Pancreas (tissue), 10 donors: ENCODE measurements around the gene CDH20. TPM values are rescaled to one million over a fixed set of nuclear protein-coding genes. Genes with fewer than 3 reads are reported as not detected.

Source experiments
- ATAC-seq, 4 donors: fragments of 200-7000 bp; cut with Tn5 transposase; one replicate each; pipeline versions ENCODE4 v1.8.0 to v1.9.1; 2020; ENCODE audit warnings: mild to moderate bottlenecking in 4 of 4, moderate library complexity in 4 of 4
- DNase-seq, 6 donors: peaks; one replicate each; pipeline ENCODE4 v3.0.0-alpha.2; 2020
- FAIRE-seq: peaks from 2 replicates; lab custom pipeline; 2012; peaks lifted over from hg19 to GRCh38; lab: Jason Lieb, UNC
- H3K27ac ChIP-seq, 4 donors: fragments of 200-600 bp; sonication (generic); 1 replicate in 3 of 4; 2 replicates in 1 of 4; pipeline versions ENCODE4 v1.5.0 to v1.8.0; 2020
- H3K27me3 ChIP-seq, 4 donors: fragments of 200-600 bp; one replicate each; pipeline ENCODE4 v1.8.0; 2021
- H3K36me3 ChIP-seq, 3 donors: fragments of 200-600 bp; sonication (generic) in 1 of 3; one replicate each; pipeline versions ENCODE4 v1.5.0 to v1.8.0; 2020 to 2021
- H3K4me1 ChIP-seq, 3 donors: fragments of 200-600 bp; one replicate each; pipeline ENCODE4 v1.8.0; 2021
- H3K4me3 ChIP-seq, 4 donors: fragments of 200-600 bp; sonication (generic) in 2 of 4; one replicate each; pipeline versions ENCODE4 v1.5.0 to v1.8.0; 2020 to 2021
- H3K9me3 ChIP-seq, 4 donors: fragments of 200-600 bp; one replicate each; pipeline ENCODE4 v1.8.0; 2021
- CTCF ChIP-seq, 4 donors: fragments of 200-600 bp; sonication (generic) in 3 of 4; IDR thresholded peaks; one replicate each; pipeline versions ENCODE4 v1.5.0 to v1.8.0; 2021; ENCODE audit warnings: antibody characterized with exemption in 4 of 4
- WGBS, 2 donors: extraction: QIAGEN DNeasy Blood & Tissue Kit; methylation state at CpG; one replicate each; pipeline ENCODE4 v1.1.7; 2013; 5-methylcytosine and 5-hydroxymethylcytosine counted together
- intact Hi-C, 3 donors: fragments of 100-400 bp; cut with DNase I; formaldehyde crosslinking; loops; one replicate each; pipeline versions ENCODE4 v1.11.1 to v1.14.2; 2022
- polyA plus RNA-seq, 2 donors: library from polyadenylated mRNA; stranded (reverse); fragments of 200-250 nt; gene quantifications; one replicate each; pipeline ENCODE4 v1.2.3, GENCODE V29; 2013
- total RNA-seq, 6 donors: library from RNA; stranded (reverse); fragmentation: NEBNext Ultra II Directional in 4 of 6; extraction: Animal tissue kit (Norgen Biotek cat#: 25700) in 4 of 6; gene quantifications; one replicate each; pipeline versions ENCODE4 v1.2.1 to v1.2.4, GENCODE V29; 2021 to 2023
- donor health status: healthy with polysubstance abuse.
- donor health status: DM: no; HTN: no; CAD: no; lungs with moderate emphysema.
- donor health status: DM: no; HTN: no; CAD: no.
- donor health status: control.
- donor health status: control.
- donor health status: Bipolar disorder and iron deficiency.
- donor health status: DM: yes; HTN: yes; CAD: no.
- donor health status: DM: no; HTN: no; CAD: no.
- donor health status: DM: no; HTN: no; CAD: no.
- donor health status: DM: yes; HTN: yes; CAD: no.

The CDH20 gene
- total and polyA plus RNA-seq, 8 donors, result 0.02 to 0.17 TPM; not detected in 6

DNA sequence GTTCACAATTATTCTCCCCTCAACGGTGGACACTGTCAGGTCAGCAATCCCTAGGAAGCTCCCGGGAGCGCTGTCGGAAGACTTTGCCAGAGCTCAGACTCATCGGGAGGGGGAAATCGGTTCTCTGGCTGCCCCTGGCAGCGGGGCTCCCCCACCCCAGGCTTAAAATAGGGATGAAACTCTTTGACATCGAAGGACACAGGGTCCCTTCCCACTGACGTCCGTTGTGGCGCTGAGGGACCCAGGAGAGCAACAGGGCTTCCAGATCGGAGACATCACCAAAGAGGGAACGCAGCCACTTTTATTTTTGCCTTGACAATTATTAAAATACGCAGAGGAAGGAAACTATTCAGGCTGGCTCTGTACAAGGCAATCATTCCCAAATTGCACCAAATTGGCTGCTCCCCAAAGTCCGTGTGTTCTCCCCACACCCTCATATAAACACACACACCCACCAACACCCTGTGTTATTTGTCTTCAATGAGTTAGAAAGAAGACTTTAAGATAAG lies 249.0 kb downstream of the CDH20 start:
- no peak for FAIRE-seq
- no peak overlapping the region for H3K27ac ChIP-seq
- intact Hi-C loops, result loop anchor here in 1 of 3 donors (10.0 kb wide), 1 partner anchor 313 kb away; the partner anchor contains the start of gene RNF152

DNA sequence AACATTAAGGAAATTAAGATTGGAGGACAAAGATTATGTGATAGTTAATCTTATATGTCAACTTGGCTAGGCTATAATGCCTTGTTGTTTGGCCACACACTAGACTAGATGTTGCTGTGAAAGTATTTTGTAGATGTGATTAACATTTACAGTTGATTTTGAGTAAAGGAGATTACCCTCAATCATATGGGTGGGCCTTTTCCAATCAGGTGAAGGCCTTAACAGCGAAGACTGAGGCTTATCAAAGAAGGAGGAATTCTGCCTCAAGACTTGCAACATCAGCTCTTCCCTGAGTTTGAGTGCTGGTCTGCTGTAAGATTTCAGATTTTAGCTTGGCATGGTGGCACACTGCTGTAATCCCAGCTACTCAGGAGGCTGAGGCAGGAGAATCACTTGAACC lies 250.3 kb downstream of the CDH20 start:
- WGBS, 2 donors, result 94 to 98% methylated on average over 1 of the region's 1 CpG
- no peak overlapping the region for H3K4me3 ChIP-seq
- H3K27me3 ChIP-seq, result no peaks in the 10 kb centered on the region
- FAIRE-seq (no peak), ATAC-seq (no peak), DNase-seq (no peak)
- H3K4me1 ChIP-seq, result peaks cover 3% of the 10 kb centered on the region in 3 donors
- no peak overlapping the region for H3K27ac ChIP-seq
- H3K9me3 ChIP-seq, result no peaks in the 10 kb centered on the region
- no peak for TF ChIP-seq CTCF (IDR thresholded peaks at IDR 0.05)
- H3K36me3 ChIP-seq, result no peaks in the 10 kb centered on the region
- intact Hi-C loops, result loop anchor here in 1 of 3 donors (10.0 kb wide), 1 partner anchor 311 kb away; the partner anchor contains the start of gene RNF152

More for the DNA sequence above, 249.0 kb downstream of the CDH20 start:
- Histone ChIP-seq H3K4me3 (peak overlapping the region in 2 of 4 donors; percentile 21 to 40), H3K9me3 (no peaks in the 10 kb centered on the region), H3K27me3 (no peaks in the 10 kb centered on the region), H3K4me1 (peaks cover 3% of the 10 kb centered on the region in 3 donors), H3K36me3 (no peaks in the 10 kb centered on the region)
- DNase-seq (no peak), ATAC-seq (peak; percentile 10 to 73 (median 68))
- 27 to 28% methylated on average over 15 of the region's 15 CpGs for WGBS, 2 donors
- no peak for TF ChIP-seq CTCF (IDR thresholded peaks at IDR 0.05)

GRCh38 chr18:61587865-61588264 lies 254.6 kb downstream of the CDH20 start:
- no peaks in the 10 kb centered on the region for H3K36me3 ChIP-seq
- no peak for FAIRE-seq
- DNase-seq, result no peak
- TF ChIP-seq CTCF (IDR thresholded peaks at IDR 0.05), result no peak
- 65 to 69% methylated on average over 2 of the region's 2 CpGs for WGBS, 2 donors
- peaks cover 0 to 3% (median 3%) of the 10 kb centered on the region in 3 donors for H3K4me1 ChIP-seq
- no peaks in the 10 kb centered on the region for H3K27me3 ChIP-seq
- H3K27ac ChIP-seq, result no peak overlapping the region
- intact Hi-C loops, result loop anchor here in 1 of 3 donors (10.0 kb wide), 1 partner anchor 307 kb away; the partner anchor contains the start of gene RNF152
- no peaks in the 10 kb centered on the region for H3K9me3 ChIP-seq
- no peak overlapping the region for H3K4me3 ChIP-seq
- no peak for ATAC-seq

DNA sequence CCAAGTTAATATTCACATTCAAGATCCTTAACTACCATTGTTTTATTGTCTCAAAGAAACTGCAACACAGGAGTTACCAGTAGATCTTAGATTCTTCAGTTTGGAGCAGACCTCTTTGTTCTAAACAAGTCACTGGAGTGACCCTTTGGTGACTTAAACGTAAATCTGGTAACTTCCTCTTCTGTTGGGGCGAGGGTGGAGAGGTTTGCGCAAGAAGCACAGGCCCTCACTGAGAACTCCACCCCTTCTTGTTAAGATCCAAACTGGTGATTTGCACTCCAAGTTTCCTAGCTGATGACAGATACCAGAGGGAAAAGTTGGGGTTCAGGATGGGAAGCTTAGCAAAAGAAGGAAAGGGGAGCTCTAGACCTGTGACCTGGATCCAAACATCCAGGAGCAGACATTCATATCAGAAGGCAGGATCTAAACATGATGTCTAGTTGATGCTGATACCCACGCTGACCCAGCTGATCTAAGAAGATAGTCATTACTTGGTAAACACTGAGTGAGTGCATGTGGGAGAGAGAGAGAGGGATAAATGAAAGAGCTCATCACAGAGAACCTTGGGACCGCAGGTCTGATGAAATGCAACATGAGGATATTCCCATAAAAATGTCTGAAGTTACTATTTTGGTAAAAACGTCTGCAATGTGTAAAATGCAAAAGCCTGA lies 256.0 kb downstream of the CDH20 start:
- 75 to 87% methylated on average over 6 of the region's 6 CpGs for WGBS, 2 donors
- no peak for TF ChIP-seq CTCF (IDR thresholded peaks at IDR 0.05)
- no peaks in the 10 kb centered on the region for H3K9me3 ChIP-seq
- H3K4me1 ChIP-seq, result peaks cover 0 to 3% (median 3%) of the 10 kb centered on the region in 3 donors
- H3K27ac ChIP-seq, result no peak overlapping the region
- intact Hi-C loops, result loop anchor here in 1 of 3 donors (10.0 kb wide), 1 partner anchor 306 kb away; the partner anchor contains the start of gene RNF152
- no peak for ATAC-seq
- no peak for DNase-seq
- no peak overlapping the region for H3K4me3 ChIP-seq
- H3K27me3 ChIP-seq, result no peaks in the 10 kb centered on the region
- no peaks in the 10 kb centered on the region for H3K36me3 ChIP-seq
- no peak for FAIRE-seq

DNA sequence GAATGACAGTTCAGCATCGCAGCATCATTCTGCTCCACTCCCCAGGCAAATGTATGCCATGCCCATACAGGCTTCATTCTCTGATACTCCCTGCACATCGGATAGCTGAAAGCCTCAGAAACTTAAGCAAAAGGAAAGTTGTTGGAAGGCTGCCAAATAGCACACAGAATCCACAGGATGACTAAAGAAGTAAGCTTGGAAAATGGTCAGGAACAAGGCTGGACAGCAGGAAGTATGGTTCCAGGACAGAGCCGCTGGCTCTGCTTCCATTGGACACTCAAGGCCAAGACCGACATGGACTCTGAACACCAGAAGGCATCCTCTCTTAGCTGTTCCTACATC lies 256.5 kb downstream of the CDH20 start:
- ATAC-seq (no peak), FAIRE-seq (no peak), DNase-seq (no peak)
- Histone ChIP-seq H3K4me3 (no peak overlapping the region), H3K9me3 (no peaks in the 10 kb centered on the region), H3K27me3 (no peaks in the 10 kb centered on the region), H3K36me3 (no peaks in the 10 kb centered on the region), H3K4me1 (peaks cover 0 to 3% (median 3%) of the 10 kb centered on the region in 3 donors), H3K27ac (no peak overlapping the region)
- intact Hi-C loops, result loop anchor here in 1 of 3 donors (10.0 kb wide), 1 partner anchor 305 kb away; the partner anchor contains the start of gene RNF152
- 66 to 72% methylated on average over 4 of the region's 4 CpGs for WGBS, 2 donors
- TF ChIP-seq CTCF (IDR thresholded peaks at IDR 0.05), result no peak
